ENCODE measurements around the gene TMOD3. TPM values are rescaled to one million over a fixed set of nuclear protein-coding genes. Genes with fewer than 3 reads are reported as not detected.

The TMOD3 gene
- total and polyA plus RNA-seq, 8 donors = 4.4 to 28.5 (median 14.3) TPM

- TF ChIP-seq, protein P1, sequence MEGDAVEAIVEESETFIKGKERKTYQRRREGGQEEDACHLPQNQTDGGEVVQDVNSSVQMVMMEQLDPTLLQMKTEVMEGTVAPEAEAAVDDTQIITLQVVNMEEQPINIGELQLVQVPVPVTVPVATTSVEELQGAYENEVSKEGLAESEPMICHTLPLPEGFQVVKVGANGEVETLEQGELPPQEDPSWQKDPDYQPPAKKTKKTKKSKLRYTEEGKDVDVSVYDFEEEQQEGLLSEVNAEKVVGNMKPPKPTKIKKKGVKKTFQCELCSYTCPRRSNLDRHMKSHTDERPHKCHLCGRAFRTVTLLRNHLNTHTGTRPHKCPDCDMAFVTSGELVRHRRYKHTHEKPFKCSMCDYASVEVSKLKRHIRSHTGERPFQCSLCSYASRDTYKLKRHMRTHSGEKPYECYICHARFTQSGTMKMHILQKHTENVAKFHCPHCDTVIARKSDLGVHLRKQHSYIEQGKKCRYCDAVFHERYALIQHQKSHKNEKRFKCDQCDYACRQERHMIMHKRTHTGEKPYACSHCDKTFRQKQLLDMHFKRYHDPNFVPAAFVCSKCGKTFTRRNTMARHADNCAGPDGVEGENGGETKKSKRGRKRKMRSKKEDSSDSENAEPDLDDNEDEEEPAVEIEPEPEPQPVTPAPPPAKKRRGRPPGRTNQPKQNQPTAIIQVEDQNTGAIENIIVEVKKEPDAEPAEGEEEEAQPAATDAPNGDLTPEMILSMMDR (IDR thresholded peaks at IDR 0.05) = no peak
- Histone ChIP-seq H3K4me1 (no peaks in the 10 kb centered on the region), H3K4me3 (no peak overlapping the region), H3K9me3 (no peaks in the 10 kb centered on the region), H3K27me3 (no peaks in the 10 kb centered on the region), H3K27ac (no peak overlapping the region), H3K36me3 (peaks cover 0 to 10% (median 6%) of the 10 kb centered on the region in 3 donors)
- DNase-seq = no peak
- ATAC-seq = no peak
- FAIRE-seq = no peak
- 89 to 98% methylated on average over 1 of the region's 1 CpG for WGBS, 2 donors
- intact Hi-C loops (cut with DNase I) = no loop called here
These were observed 37.3 kb downstream of the TMOD3 start for GRCh38 chr15:51866751-51867150.

DNA sequence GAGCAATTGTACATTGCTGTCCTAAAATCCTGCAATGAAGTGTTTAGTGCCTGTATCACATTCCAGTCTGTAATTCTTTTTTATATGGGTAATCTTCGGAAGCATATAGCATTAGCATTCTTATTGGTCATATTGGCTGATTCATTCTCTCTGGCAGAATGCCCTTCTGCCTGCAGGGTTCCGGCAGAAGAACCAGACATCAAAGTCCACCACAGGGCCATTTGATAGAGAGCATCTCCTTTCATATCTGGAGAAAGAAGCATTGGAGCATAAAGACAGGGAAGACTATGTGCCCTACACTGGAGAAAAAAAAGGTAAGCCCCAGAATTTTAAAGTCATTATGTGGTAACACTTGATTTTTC is 39.6 kb downstream of the TMOD3 start:
- H3K27ac ChIP-seq = no peak overlapping the region
- intact Hi-C loops (cut with DNase I) = no loop called here
- 81 to 82% methylated on average over 2 of the region's 2 CpGs for WGBS, 2 donors
- H3K4me1 ChIP-seq = no peaks in the 10 kb centered on the region
- H3K36me3 ChIP-seq = no peaks in the 10 kb centered on the region
- TF ChIP-seq, protein P1 (IDR thresholded peaks at IDR 0.05) = no peak
- no peak for ATAC-seq
- no peak for FAIRE-seq
- H3K4me3 ChIP-seq = no peak overlapping the region
- DNase-seq = no peak
- no peaks in the 10 kb centered on the region for H3K9me3 ChIP-seq
- no peaks in the 10 kb centered on the region for H3K27me3 ChIP-seq

DNA sequence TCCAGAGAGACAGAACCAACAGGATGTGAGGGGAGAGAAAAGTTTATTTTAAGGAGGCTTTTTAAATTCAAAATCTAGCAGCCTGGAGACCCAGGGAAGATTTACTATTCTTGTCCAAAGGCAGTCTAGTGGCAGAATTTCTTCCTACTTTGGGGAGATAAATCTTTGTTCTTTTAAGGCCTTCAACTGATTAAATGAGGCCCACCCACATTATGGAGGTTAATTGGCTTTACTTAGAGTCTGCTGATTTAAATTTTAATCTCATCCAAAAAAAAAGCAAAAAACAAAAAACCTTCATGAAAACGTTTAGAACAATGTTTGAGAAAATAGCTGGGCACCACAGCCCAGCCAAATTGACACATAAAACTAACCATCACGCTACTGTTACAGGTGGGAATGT is 41.3 kb downstream of the TMOD3 start:
- no peak for DNase-seq
- Histone ChIP-seq H3K27ac (no peak overlapping the region), H3K27me3 (no peaks in the 10 kb centered on the region), H3K36me3 (no peaks in the 10 kb centered on the region), H3K4me1 (no peaks in the 10 kb centered on the region), H3K4me3 (no peak overlapping the region), H3K9me3 (no peaks in the 10 kb centered on the region)
- intact Hi-C loops (cut with DNase I) = loop anchor here in 1 of 3 donors (10.0 kb wide), 1 partner anchor 64 kb away; no protein-coding TSS in a partner anchor
- FAIRE-seq = no peak
- no peak for ATAC-seq
- 66 to 81% methylated on average over 2 of the region's 2 CpGs for WGBS, 2 donors
- TF ChIP-seq, protein P1 (IDR thresholded peaks at IDR 0.05) = no peak

- Histone ChIP-seq H3K36me3 (no peaks in the 10 kb centered on the region), H3K27me3 (no peaks in the 10 kb centered on the region), H3K9me3 (no peaks in the 10 kb centered on the region), H3K4me3 (no peak overlapping the region), H3K27ac (no peak overlapping the region), H3K4me1 (peaks cover 0 to 13% (median 12%) of the 10 kb centered on the region in 3 donors)
- intact Hi-C loops (cut with DNase I) = loop anchor here in 1 of 3 donors (10.0 kb wide), 1 partner anchor 60 kb away; no protein-coding TSS in a partner anchor
- ATAC-seq = peak in 3 of 4 donors; percentile 27 to 62 (median 38)
- 80% methylated on average over 8 of the region's 8 CpGs for WGBS, 2 donors
- FAIRE-seq = no peak
- TF ChIP-seq, protein P1 (IDR thresholded peaks at IDR 0.05) = no peak
- no peak for DNase-seq
These were observed 45.5 kb downstream of the TMOD3 start for GRCh38 chr15:51874751-51875644.

DNA sequence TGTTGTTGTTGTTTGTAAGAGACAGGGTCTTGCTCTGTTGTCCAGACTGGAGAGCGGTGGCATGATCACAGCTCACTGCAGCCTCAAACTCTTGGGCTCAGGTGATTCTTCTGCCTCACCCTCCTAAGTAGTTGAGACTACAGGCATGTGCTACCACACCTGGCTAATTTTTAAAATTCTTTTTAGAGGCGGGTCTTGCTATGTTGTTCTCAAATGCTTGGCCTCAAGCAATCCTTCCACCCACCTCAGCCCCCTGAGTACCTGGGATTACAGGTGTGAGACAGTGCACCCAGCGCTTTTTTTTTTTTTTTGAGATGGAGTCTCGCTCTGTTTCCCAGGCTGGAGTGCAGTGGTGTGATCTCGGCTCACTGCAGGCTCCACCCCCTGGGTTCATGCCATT is 46.7 kb downstream of the TMOD3 start:
- TF ChIP-seq, protein P1 (IDR thresholded peaks at IDR 0.05) = no peak
- WGBS, 2 donors = 93 to 96% methylated on average over 5 of the region's 5 CpGs
- Histone ChIP-seq H3K4me3 (no peak overlapping the region), H3K27ac (no peak overlapping the region), H3K9me3 (no peaks in the 10 kb centered on the region), H3K27me3 (no peaks in the 10 kb centered on the region), H3K4me1 (peaks cover 0 to 19% (median 12%) of the 10 kb centered on the region in 3 donors), H3K36me3 (no peaks in the 10 kb centered on the region)
- no peak for DNase-seq
- no peak for ATAC-seq
- intact Hi-C loops (cut with DNase I) = loop anchor here in 1 of 3 donors (10.0 kb wide), 1 partner anchor 59 kb away; no protein-coding TSS in a partner anchor
- no peak for FAIRE-seq

All from pancreas (tissue), 10 donors.